NOMO-1 treated with dmso at 0.1 percent for 144 hours (cell line): ENCODE measurements around the gene ZRANB2.

ENCODE experiments used
- DNase-seq: peaks from one replicate; lab custom pipeline; 2025; ENCODE audit not compliant: unreplicated experiment; lab: John Stamatoyannopoulos, UW

ZRANB2 gene

GRCh38 chr1:71071720-71072119 is 9.1 kb downstream of the ZRANB2 start:
- no peak for DNase-seq

- DNase-seq: no peak
These were observed 12.3 kb downstream of the ZRANB2 start for GRCh38 chr1:71068325-71069240.

- DNase-seq: no peak
These were observed 26.0 kb downstream of the ZRANB2 start for GRCh38 chr1:71054791-71055190.

- DNase-seq: no peak
These were observed 26.5 kb downstream of the ZRANB2 start for GRCh38 chr1:71054281-71054731.

- DNase-seq: no peak
These were observed 27.1 kb downstream of the ZRANB2 start for GRCh38 chr1:71053758-71054157.

- no peak for DNase-seq
These were observed 27.7 kb downstream of the ZRANB2 start for GRCh38 chr1:71053146-71053545.

GRCh38 chr1:71049951-71050598 is 30.8 kb downstream of the ZRANB2 start:
- peak; percentile 21 for DNase-seq

- DNase-seq: peak; percentile 42
These were observed 32.9 kb downstream of the ZRANB2 start, which contains the start of gene PTGER3 for GRCh38 chr1:71047635-71048607. Gene PTGER3, minus strand, starts transcription at chr1:71047816. Its CDS starts 239 bp downstream, at chr1:71047577.

GRCh38 chr1:71046891-71047634 is 33.8 kb downstream of the ZRANB2 start:
- DNase-seq: no peak

GRCh38 chr1:71045463-71046028 is 35.3 kb downstream of the ZRANB2 start:
- no peak for DNase-seq

- DNase-seq: no peak
These were observed 36.0 kb downstream of the ZRANB2 start for GRCh38 chr1:71044833-71045232.

- no peak for DNase-seq
These were observed 37.8 kb downstream of the ZRANB2 start for GRCh38 chr1:71043065-71043464.

GRCh38 chr1:71041806-71042205 is 39.0 kb downstream of the ZRANB2 start:
- DNase-seq: no peak

GRCh38 chr1:71039661-71040262 is 41.1 kb downstream of the ZRANB2 start:
- DNase-seq: no peak

GRCh38 chr1:71038942-71039341 is 41.9 kb downstream of the ZRANB2 start:
- DNase-seq: no peak

GRCh38 chr1:71037829-71038620 is 42.8 kb downstream of the ZRANB2 start:
- DNase-seq: no peak

- DNase-seq: no peak
These were observed 43.8 kb downstream of the ZRANB2 start for GRCh38 chr1:71037066-71037465.

- DNase-seq: no peak
These were observed 47.7 kb downstream of the ZRANB2 start for GRCh38 chr1:71033136-71033535.

GRCh38 chr1:71031426-71031825 is 49.4 kb downstream of the ZRANB2 start:
- no peak for DNase-seq
